Mesenchymal stem cell (in vitro differentiated cells and primary cell): ENCODE results near the gene SOCS6.
A peak's percentile ranks its signal among the peaks of the same experiment; 100 is the strongest.
"Not testable (repeated sequence)": the region's sequence is repeated elsewhere in the genome, so short reads cannot be mapped to it uniquely, and the experiment has no call there.

ENCODE experiments used
- DNase-seq: peaks from one replicate; pipeline ENCODE4 v3.0.0-alpha.2; 2013
- H2AFZ ChIP-seq: one replicate; pipeline ENCODE4 v1.6.1; 2013; ENCODE audit warnings: low read depth, mild to moderate bottlenecking, control low read depth, inconsistent platforms, low read length, moderate library complexity
- H2AK5ac ChIP-seq: 2 replicates; pipeline ENCODE4 v1.6.1; 2013; ENCODE audit warnings: low read length, moderate library complexity, mild to moderate bottlenecking, inconsistent platforms; ENCODE audit not compliant: severe bottlenecking
- H2BK120ac ChIP-seq: one replicate; pipeline ENCODE4 v1.6.1; 2013; ENCODE audit warnings: low read depth, mild to moderate bottlenecking, inconsistent platforms, low read length, moderate library complexity
- H2BK12ac ChIP-seq, 2 experiments: one replicate each; pipeline ENCODE4 v1.6.1; 2013; ENCODE audit warnings: inconsistent platforms in 2 of 2, low read length in 2 of 2, mild to moderate bottlenecking in 2 of 2, moderate library complexity in 2 of 2, control low read depth in 1 of 2
- H2BK15ac ChIP-seq: one replicate; pipeline ENCODE4 v1.6.1; 2013; ENCODE audit warnings: mild to moderate bottlenecking, low read depth, inconsistent platforms; ENCODE audit not compliant: poor library complexity, severe bottlenecking
- H2BK5ac ChIP-seq: 2 replicates; pipeline ENCODE4 v1.6.1; 2013; ENCODE audit warnings: low read depth, mild to moderate bottlenecking, low read length, control low read depth, inconsistent platforms; ENCODE audit not compliant: poor library complexity, severe bottlenecking
- H3K14ac ChIP-seq, 2 experiments: one replicate each; pipeline ENCODE4 v1.6.1; 2013; ENCODE audit warnings: inconsistent platforms in 2 of 2, low read length in 2 of 2, control low read depth in 1 of 2, mild to moderate bottlenecking in 1 of 2, moderate library complexity in 1 of 2
- H3K18ac ChIP-seq, 2 experiments: one replicate each; pipeline ENCODE4 v1.6.1; 2013; ENCODE audit warnings: inconsistent platforms in 2 of 2, low read length in 2 of 2, control low read depth in 1 of 2, low read depth in 1 of 2, mild to moderate bottlenecking in 1 of 2
- H3K23ac ChIP-seq, 2 experiments: one replicate each; pipeline ENCODE4 v1.6.1; 2013; ENCODE audit warnings: inconsistent platforms in 2 of 2, low read length in 2 of 2, mild to moderate bottlenecking in 2 of 2, moderate library complexity in 2 of 2, control low read depth in 1 of 2
- H3K27ac ChIP-seq: 2 replicates; pipeline ENCODE4 v1.5.1; 2013; ENCODE audit warnings: mild to moderate bottlenecking, moderate library complexity, low read length, control low read depth, inconsistent platforms; ENCODE audit not compliant: poor library complexity, severe bottlenecking
- H3K27me3 ChIP-seq, 2 experiments: 2 replicates each; pipeline versions ENCODE4 v1.6.1 to v1.7.0; 2013; ENCODE audit warnings: low read length in 2 of 2, mild to moderate bottlenecking in 2 of 2, moderate library complexity in 2 of 2, control low read depth in 1 of 2, inconsistent platforms in 1 of 2; ENCODE audit not compliant: control insufficient read depth in 1 of 2, insufficient read depth in 1 of 2
- H3K36me3 ChIP-seq, 2 experiments: 2 replicates each; pipeline versions ENCODE4 v1.6.1 to v1.7.0; 2013; ENCODE audit warnings: low read length in 2 of 2, control low read depth in 1 of 2, inconsistent platforms in 1 of 2, low read depth in 1 of 2, mild to moderate bottlenecking in 1 of 2; ENCODE audit not compliant: insufficient read depth in 2 of 2, control insufficient read depth in 1 of 2
- H3K4ac ChIP-seq, 2 experiments: one replicate each; pipeline ENCODE4 v1.6.1; 2013; ENCODE audit warnings: inconsistent platforms in 2 of 2, low read length in 2 of 2, mild to moderate bottlenecking in 2 of 2, moderate library complexity in 2 of 2, control low read depth in 1 of 2, low read depth in 1 of 2
- H3K4me1 ChIP-seq: 2 replicates; pipeline ENCODE4 v1.6.1; 2013; ENCODE audit warnings: low read depth, low read length, control low read depth; ENCODE audit not compliant: control insufficient read depth, insufficient read depth
- H3K4me2 ChIP-seq: 2 replicates; pipeline ENCODE4 v1.6.1; 2013; ENCODE audit warnings: low read length, mild to moderate bottlenecking, inconsistent platforms; ENCODE audit not compliant: poor library complexity, severe bottlenecking
- H3K4me3 ChIP-seq, 2 experiments: 2 replicates each; pipeline versions ENCODE4 v1.5.1 to v1.7.0; 2013; ENCODE audit warnings: low read length in 2 of 2, mild to moderate bottlenecking in 2 of 2, control low read depth in 1 of 2, low read depth in 1 of 2; ENCODE audit not compliant: insufficient read depth in 1 of 2
- H3K79me1 ChIP-seq: replicated peaks from 2 replicates; pipeline ENCODE4 v1.6.1; 2013; ENCODE audit warnings: mild to moderate bottlenecking, control low read depth, low read length, inconsistent platforms; ENCODE audit not compliant: poor library complexity, severe bottlenecking
- H3K9ac ChIP-seq: 2 replicates; pipeline ENCODE4 v1.7.0; 2013; ENCODE audit warnings: mild to moderate bottlenecking, low read length, moderate library complexity
- H3K9me3 ChIP-seq: 2 replicates; pipeline ENCODE4 v1.7.0; 2013; ENCODE audit warnings: mild to moderate bottlenecking, low read length; ENCODE audit not compliant: control insufficient read depth
- H4K8ac ChIP-seq: one replicate; pipeline ENCODE4 v1.6.1; 2013; ENCODE audit warnings: inconsistent platforms, mild to moderate bottlenecking, low read length, moderate library complexity
- H4K91ac ChIP-seq: one replicate; pipeline ENCODE4 v1.6.1; 2013; ENCODE audit warnings: mild to moderate bottlenecking, low read length, inconsistent platforms
- WGBS: methylation state at CpG from one replicate; pipeline ENCODE4 v1.1.7; 2013; ENCODE audit warnings: mixed read lengths; 5-methylcytosine and 5-hydroxymethylcytosine counted together

SOCS6 gene

DNA sequence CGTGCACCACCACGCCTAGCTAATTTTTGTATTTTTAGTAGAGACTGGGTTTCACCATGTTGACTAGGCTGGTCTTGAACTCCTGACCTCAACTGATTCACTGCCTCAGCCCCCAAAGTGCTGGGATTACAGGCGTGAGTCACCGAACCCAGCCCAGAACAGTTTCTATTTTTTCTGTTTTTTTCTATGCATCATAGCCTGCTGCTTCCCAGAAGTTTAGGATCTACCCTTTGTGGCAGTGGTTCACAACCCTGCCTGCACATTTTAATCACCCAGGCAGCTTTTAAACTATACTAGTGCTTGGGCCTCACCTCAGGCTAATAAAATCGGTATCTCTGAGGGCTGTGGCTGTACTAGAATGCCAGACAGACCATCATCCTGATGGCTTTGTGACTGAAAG is 39.7 kb upstream of the SOCS6 start:
- Histone ChIP-seq H3K27ac (no peak overlapping the region), H3K9ac (peak overlapping the region; percentile 13), H3K27me3 (no peaks in the 10 kb centered on the region), H3K36me3 (no peaks in the 10 kb centered on the region), H3K23ac (no peak overlapping the region), H3K14ac (no peak overlapping the region), H4K8ac (no peak overlapping the region), H2BK15ac (no peak overlapping the region), H3K18ac (no peak overlapping the region), H4K91ac (no peak overlapping the region), H3K4me1 (peaks cover 1% of the 10 kb centered on the region), H2AK5ac (no peak overlapping the region), H2BK12ac (no peak overlapping the region), H2AFZ (no peak overlapping the region), H3K4me2 (no peak overlapping the region), H3K79me1 (no peaks in the 10 kb centered on the region), H3K4me3 (no peak overlapping the region), H2BK120ac (no peak overlapping the region), H3K4ac (no peak overlapping the region), H2BK5ac (no peak overlapping the region), H3K9me3 (no peaks in the 10 kb centered on the region)
- no peak for DNase-seq
- 82% methylated on average over 5 of the region's 5 CpGs for WGBS

- H3K23ac ChIP-seq, H2BK12ac ChIP-seq, H3K4me1 ChIP-seq, H4K8ac ChIP-seq, H2BK120ac ChIP-seq, H3K18ac ChIP-seq, H2AK5ac ChIP-seq, H3K14ac ChIP-seq, H3K4me2 ChIP-seq, H2BK15ac ChIP-seq, H3K36me3 ChIP-seq, H3K9me3 ChIP-seq, H3K9ac ChIP-seq, H3K79me1 ChIP-seq, H2AFZ ChIP-seq, H4K91ac ChIP-seq, H3K4ac ChIP-seq, H2BK5ac ChIP-seq, H3K27ac ChIP-seq, H3K4me3 ChIP-seq, DNase-seq, H3K27me3 ChIP-seq: not testable (repeated sequence)
- WGBS, result 99% methylated on average over 18 of the region's 18 CpGs
Measured at GRCh38 chr18:70249861-70250260, 39.0 kb upstream of the SOCS6 start.

DNA sequence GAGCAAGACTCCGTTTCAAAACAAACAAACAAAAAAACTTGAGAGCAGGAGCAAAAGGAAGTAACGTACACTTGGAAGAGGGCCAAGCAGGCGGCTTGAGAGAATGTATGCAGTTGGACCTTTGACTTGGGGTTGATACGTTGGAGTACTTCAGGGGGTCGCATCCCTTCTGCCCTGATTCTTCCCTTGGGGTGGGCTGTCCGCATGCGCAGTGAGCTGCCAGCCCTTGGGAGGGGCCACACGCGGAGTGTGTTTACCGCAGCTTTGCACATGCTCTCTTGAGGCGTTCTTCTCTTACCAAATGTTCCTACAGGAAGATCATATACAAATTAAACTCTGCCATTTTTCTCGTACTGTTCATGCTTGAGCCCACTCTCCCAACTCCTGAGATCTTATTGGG is 38.1 kb upstream of the SOCS6 start:
- no peak overlapping the region for H3K23ac ChIP-seq
- no peaks in the 10 kb centered on the region for H3K27me3 ChIP-seq
- H4K8ac ChIP-seq, result no peak overlapping the region
- H2AK5ac ChIP-seq, result no peak overlapping the region
- 97% methylated on average over 12 of the region's 12 CpGs for WGBS
- H3K4me1 ChIP-seq, result peaks cover 1% of the 10 kb centered on the region
- no peak overlapping the region for H2BK120ac ChIP-seq
- no peak overlapping the region for H3K27ac ChIP-seq
- H2BK5ac ChIP-seq, result no peak overlapping the region
- H3K9ac ChIP-seq, result no peak overlapping the region
- H4K91ac ChIP-seq, result no peak overlapping the region
- H3K9me3 ChIP-seq, result no peaks in the 10 kb centered on the region
- no peak overlapping the region for H3K18ac ChIP-seq
- no peak overlapping the region for H3K4me2 ChIP-seq
- no peak overlapping the region for H3K4ac ChIP-seq
- no peak for DNase-seq
- no peak overlapping the region for H2BK12ac ChIP-seq
- no peak overlapping the region for H3K14ac ChIP-seq
- H2AFZ ChIP-seq, result no peak overlapping the region
- H3K79me1 ChIP-seq, result no peaks in the 10 kb centered on the region
- no peaks in the 10 kb centered on the region for H3K36me3 ChIP-seq
- no peak overlapping the region for H3K4me3 ChIP-seq
- H2BK15ac ChIP-seq, result no peak overlapping the region

DNA sequence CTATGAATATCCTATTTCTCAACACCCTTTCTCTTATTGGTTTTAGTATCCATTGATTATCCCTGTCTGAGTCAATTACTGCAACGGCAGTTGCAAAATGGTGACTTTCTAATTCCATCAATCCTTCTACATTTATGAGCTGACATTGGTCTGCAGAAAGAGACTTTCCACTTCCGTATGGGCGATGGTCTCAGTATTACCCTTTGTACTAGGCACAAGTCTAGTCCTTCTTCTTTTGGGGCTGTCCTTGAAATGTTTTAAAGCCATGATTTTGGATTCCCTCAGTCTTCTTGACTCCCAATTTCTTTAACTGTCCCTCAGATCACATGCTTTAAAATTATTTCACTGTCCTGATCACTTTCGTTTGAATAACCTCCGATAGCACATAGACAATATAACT is 32.7 kb upstream of the SOCS6 start:
- no peak overlapping the region for H2BK5ac ChIP-seq
- H3K4me3 ChIP-seq, result no peak overlapping the region
- 78% methylated on average over 5 of the region's 5 CpGs for WGBS
- H3K14ac ChIP-seq, result no peak overlapping the region
- H3K27me3 ChIP-seq, result no peaks in the 10 kb centered on the region
- H2BK120ac ChIP-seq, result no peak overlapping the region
- H3K9ac ChIP-seq, result no peak overlapping the region
- H3K36me3 ChIP-seq, result no peaks in the 10 kb centered on the region
- H4K91ac ChIP-seq, result no peak overlapping the region
- H2BK12ac ChIP-seq, result no peak overlapping the region
- no peak overlapping the region for H3K27ac ChIP-seq
- no peak overlapping the region for H2AK5ac ChIP-seq
- no peaks in the 10 kb centered on the region for H3K4me1 ChIP-seq
- no peak for DNase-seq
- H3K79me1 ChIP-seq, result no peaks in the 10 kb centered on the region
- H3K4me2 ChIP-seq, result no peak overlapping the region
- H3K23ac ChIP-seq, result no peak overlapping the region
- H2BK15ac ChIP-seq, result no peak overlapping the region
- no peak overlapping the region for H4K8ac ChIP-seq
- H3K18ac ChIP-seq, result no peak overlapping the region
- no peaks in the 10 kb centered on the region for H3K9me3 ChIP-seq
- H3K4ac ChIP-seq, result no peak overlapping the region
- H2AFZ ChIP-seq, result no peak overlapping the region
